ENCODE measurements around the gene WDR46.

DNA sequence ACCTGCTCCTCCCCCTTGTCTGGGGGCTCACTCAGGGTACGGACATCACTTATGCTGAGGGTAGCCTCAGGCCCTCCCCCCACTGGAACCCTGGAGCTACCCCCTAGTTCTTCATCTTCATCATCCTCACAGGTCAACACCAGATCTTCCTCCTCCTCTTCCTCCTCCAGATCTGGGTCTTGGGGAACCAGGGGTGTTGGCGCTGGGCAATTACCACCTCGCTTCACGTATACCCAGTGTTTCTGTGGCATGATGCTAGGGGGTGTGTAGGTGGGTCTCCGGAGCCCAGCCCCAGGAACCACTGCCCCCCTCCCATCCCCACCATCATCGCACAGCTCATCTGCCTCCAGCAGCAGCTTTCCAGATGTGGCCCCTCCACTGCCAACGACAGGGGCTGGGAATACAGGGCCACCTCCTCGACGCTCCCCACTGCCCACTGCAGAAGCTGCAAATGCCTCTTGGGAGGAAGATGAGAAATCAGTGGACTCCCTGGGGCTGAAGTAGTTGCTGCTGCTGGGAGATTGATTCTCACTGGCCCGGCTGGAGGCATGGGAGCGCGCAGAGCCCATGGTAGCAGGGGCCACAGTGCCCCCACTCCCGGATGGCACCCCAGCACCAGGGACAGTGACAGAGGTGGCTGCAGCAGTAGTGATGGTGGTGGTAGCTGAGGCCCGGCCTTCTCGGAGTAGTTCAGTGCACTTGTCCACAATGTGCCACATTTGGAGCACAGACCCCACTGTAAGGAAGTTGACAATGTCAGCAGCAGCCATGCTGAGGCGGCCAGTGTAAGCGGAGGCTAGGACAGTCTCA lies 27.0 kb upstream of the WDR46 start:
- TF ChIP-seq, protein P1, sequence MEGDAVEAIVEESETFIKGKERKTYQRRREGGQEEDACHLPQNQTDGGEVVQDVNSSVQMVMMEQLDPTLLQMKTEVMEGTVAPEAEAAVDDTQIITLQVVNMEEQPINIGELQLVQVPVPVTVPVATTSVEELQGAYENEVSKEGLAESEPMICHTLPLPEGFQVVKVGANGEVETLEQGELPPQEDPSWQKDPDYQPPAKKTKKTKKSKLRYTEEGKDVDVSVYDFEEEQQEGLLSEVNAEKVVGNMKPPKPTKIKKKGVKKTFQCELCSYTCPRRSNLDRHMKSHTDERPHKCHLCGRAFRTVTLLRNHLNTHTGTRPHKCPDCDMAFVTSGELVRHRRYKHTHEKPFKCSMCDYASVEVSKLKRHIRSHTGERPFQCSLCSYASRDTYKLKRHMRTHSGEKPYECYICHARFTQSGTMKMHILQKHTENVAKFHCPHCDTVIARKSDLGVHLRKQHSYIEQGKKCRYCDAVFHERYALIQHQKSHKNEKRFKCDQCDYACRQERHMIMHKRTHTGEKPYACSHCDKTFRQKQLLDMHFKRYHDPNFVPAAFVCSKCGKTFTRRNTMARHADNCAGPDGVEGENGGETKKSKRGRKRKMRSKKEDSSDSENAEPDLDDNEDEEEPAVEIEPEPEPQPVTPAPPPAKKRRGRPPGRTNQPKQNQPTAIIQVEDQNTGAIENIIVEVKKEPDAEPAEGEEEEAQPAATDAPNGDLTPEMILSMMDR (IDR thresholded peaks at IDR 0.05), result no peak
- TF ChIP-seq POLR2A (IDR thresholded peaks at IDR 0.05), result no peak

All from heart left ventricle (tissue), 13 donors.